ENCODE measurements around the gene HS6ST1.

The HS6ST1 gene

DNA sequence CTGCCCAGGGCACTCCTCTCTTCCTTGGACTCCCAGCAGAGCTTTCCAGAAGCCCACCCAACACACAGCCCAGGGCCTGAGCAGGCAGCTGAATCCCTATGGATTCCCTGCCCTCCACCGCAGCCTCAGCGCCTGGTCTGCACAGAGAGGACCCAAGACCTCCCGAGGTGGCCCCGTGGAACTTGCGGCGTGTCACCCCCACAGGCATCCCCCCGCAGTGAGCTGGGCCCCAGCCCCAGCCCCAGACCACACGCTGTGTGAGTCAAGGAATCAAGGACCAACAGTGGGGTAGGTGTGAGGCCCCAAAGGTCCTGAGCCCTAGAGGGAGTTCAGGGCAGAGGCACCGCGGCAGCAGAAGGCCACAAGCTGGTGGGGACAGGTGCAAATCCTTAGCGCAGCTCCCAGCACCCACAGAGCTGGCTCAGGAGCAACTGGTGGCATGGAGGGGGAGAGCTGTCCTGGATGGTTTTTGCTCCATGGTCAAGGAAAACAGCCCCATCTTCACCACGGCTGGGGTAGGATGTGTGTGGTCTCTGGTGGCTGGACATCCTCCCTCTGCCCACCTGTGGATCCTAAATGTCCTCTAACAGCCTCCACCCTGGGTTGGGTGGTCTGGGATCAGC is 8.5 kb downstream of the HS6ST1 start:
- DNase-seq (ENCODE audit: low spot score) = no peak

DNA sequence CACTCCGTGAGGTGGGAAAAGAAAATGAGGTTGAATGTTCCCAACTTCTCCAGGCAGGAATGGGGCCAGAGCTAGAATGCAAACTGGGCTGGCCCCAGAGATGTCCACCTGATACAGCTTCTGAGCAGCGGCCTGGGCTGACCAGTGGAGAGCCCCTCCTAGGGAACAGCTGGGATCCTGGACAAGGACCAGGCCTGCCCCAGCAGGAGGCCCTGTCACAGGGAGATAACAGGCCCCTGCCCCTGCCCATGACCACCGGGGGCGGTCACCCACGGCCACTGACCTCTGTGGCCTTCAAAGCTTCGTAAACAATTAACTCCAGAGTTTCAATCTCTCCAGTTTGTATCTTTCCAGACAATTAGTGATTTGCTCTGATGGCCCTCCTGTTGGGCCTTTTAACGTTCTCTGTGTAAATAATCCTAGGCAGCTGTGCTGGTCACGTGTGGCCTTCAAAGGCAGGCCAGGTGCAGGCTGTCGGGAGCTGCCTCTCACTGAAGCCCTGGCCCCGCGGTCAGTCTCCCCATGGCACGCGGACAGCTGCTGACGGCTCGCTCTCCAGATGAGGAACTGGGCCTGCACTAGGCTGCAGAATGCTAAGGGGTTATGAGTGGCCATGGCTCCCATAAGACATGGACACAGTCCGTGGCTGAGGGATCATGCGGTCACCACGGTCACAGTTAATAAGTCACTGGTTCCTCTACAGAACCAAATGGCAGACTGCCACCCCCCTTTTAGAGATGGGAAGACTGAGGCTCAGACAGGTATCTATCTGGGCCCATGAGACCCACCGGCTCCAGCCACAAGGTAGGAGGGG is 9.2 kb downstream of the HS6ST1 start:
- DNase-seq (ENCODE audit: low spot score) = no peak

DNA sequence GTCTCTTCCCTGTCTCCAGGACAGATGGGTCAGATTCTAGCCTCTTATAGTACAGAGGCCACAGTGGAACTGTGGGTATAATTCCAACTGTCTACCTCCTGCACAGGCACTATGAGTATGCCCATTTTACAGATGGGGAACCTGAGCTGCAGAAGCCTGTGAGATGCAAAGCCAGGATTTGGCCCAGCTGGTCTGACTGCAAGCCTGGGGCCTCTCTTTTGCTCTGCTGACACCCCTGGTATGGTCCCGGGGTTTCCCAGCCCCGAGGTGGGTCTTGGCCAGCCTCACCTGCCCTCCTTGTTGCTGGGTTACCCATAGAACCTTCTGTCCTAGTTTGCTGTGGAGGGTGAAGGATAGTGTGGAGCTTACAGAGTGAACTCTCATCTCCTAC is 9.8 kb downstream of the HS6ST1 start:
- DNase-seq (ENCODE audit: low spot score) = no peak

DNA sequence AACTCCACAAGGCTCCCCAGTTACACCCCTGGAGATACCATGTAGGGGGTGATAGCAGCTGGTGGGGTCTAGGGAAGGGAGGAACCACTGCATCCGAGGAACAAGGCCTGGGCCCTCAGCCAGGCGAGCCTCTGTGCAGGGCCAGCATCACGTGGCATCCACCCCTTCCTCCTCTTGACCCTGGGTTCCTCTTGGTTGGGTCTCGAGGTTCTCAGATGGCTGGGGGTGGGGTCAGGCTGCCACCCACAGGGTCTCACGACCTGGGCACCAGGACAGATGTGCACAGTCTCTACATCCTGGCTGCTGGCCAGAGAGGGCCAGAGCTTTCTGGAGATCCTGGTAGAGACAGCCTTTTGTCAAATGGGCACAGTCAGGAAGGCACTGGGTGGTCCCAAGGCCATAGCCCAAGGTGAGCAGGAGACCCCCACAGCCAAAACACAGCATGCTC is 10.4 kb downstream of the HS6ST1 start:
- no peak for DNase-seq (ENCODE audit: low spot score)

DNA sequence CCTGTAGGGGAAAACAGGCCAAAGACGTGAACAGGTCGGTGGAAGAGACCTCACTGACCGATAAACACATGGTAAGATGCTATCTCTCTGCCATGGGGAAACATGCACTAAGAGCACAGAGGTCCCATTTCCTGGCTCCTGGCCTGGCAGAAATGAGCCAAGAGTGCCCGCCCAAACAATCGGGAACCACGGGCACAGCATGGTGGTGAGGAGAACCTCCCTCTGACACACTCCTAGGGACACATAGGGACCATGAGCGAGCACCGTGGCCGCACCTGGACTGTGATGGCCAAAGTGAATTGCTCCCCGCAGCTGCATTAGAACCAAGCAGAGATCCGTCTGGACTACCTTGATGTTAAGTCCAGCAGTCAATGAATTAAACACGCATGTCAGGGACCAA is 11.1 kb downstream of the HS6ST1 start:
- DNase-seq (ENCODE audit: low spot score) = no peak

DNA sequence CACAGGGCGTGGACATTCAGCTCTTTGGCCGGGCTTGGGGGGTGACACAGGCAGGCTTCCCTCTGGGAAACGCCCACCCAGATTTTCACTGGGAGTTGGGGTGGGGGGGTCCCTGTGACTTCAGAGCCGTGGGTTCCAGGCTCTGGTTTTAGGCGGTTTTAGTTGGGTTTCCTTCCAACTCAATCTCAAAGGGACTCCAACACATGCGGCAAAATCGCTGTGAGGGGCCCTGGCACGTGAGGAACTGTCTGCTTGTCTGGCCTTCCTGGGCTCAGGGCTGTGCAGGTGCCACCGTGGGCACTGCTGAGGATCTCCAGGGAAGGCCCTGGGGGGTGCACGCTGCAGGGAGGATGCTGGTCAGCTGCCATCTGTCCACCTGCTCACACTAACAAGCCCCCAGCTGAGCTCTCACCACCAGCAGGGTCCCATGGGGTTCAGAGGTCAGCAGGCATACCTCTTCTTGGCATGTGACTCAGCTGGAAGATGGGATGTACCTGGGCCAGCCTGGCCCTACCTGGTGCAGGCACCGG is 11.7 kb downstream of the HS6ST1 start:
- DNase-seq (ENCODE audit: low spot score) = no peak

DNA sequence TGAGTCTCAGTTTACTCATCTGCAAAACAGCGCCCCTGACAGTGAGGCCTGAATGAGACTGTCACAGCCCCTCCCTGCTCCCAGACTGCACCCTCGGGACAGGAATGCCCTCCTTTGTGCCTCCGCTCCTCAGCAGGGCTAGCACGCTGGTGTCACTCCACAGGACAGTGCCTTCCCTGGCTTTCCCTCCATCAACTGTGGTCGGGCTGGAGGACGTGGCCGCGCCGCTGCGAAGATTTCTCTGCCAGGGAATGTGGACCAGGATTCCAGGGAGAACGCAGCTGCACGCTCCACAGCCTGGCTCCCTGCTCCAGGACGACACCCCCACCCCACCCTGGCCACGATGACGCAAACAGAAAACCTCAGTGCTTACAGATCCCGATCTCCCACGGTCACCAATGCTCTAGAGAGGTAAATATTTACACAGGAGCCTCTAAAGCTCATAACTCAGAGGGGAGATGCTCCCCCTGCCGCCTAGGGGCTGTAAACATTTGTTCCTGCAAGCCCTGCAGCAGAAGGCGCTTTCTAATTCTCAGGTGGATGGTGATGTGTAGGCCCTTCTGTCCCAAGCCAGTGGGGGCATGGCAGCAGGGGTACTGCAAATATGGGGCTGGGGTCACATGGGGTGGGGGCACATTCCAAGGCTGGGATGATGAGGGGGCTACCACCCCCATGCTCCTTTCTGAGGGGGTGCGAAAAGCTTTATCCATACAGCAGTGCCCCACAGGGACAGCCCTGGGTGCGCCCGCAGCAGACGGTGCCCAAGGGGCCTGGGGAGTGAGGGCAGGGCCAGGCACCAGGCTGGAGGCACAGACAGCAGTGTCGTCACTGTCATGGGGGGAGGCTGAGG is 12.4 kb downstream of the HS6ST1 start:
- no peak for DNase-seq (ENCODE audit: low spot score)

DNA sequence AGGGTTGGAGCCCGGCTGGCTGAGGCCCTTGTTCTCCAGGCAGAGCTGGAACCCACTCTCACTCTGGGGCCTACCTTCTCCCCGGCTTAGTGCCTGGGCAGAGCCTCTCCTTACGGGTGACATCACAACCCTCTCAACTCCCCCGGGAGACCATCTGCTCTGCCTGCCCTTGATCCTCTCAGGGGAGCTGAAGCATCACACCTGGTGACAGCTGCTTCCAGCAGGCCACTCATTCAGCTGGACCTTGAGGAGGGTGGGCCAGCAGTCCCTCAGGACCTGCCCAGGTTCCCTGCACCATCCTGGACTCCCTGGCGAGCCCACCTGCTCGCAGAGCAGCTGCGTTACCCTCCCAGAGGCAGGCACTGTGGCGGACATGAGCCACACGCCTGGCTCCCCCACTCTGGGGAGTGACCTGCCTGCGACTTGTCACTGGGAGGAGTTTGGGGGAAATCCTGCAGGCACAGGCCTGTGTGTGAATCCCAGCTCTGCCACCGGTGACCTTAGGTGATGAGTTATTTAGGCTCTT is 13.1 kb downstream of the HS6ST1 start:
- no peak for DNase-seq (ENCODE audit: low spot score)

DNA sequence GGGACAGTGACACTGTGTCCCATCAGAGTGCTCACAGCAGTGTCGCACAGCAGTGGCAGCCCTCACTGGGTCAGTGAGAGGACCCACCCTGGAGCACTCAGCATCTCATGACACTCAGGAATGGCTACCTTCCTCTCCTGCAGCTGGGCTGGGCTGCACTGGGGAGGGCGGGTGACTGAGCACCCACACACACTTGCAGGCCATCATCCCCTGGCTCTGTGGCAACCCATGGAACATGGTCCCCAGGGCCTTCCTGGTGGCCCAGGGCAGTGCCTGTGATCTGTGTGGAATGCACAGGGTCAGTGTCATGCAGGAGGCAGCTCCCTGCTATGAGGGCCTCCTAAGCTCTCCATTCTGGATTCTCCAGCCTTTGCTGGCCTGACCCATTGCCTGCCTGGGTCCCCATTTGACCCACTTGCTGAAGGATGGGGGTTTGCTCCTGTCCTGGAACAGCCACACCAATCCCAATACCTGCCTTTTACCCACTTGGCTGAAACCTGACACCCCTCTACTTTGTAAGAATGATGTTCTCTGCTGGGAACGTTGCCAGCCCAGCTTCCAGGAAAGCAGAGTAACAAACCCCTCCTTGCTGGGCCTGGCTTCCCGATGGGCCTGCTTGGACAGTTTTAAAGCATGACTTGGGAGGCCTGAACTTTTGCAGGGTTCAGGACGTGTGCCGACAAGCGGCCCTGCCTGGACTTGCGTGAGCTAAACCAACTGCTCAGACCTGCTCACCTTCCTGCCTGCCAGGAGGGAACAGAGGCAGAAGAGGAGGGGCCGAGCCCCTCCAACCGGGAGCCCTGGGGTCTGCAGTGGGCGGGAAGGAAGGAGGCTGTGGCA is 13.7 kb downstream of the HS6ST1 start:
- DNase-seq (ENCODE audit: low spot score) = no peak

DNA sequence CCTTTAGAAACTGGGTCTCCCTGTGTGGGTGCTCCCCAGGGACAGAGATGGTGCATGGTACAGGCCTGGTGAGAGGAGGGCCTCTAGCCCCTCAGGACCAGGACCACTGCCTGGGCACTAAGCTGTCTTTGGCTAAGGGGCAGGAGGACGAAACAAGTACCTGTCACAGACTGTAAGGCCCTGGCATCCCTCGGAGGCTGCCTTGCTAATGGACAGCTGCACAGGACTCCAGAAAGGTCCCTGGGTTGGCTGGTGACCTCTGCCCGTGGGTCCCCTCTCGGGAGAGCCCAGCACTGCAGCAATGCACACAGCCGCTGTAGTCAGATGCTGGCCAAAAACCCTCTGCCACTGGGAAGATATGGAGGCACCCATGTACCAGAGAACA is 14.3 kb downstream of the HS6ST1 start:
- DNase-seq (ENCODE audit: low spot score) = no peak

DNA sequence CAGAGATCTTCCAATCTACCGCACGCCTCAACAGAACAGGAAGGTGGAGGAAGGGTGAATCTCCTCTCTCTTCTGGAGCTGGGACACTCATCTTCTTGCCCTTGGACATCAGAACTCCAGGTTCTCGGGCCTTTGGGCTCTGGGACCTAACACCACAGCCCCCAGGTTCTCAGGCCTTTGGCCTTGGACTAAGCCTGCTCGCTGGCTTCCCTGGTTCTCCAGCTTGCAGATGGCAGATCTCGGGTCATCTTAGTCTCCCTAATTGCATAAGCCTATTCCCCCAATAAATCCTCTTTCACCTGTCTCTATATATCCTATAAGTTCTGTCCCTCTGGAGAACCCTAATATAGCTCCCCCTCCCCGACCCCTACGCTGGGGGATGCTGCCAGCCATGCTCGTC is 14.8 kb downstream of the HS6ST1 start:
- DNase-seq (ENCODE audit: low spot score) = no peak

DNA sequence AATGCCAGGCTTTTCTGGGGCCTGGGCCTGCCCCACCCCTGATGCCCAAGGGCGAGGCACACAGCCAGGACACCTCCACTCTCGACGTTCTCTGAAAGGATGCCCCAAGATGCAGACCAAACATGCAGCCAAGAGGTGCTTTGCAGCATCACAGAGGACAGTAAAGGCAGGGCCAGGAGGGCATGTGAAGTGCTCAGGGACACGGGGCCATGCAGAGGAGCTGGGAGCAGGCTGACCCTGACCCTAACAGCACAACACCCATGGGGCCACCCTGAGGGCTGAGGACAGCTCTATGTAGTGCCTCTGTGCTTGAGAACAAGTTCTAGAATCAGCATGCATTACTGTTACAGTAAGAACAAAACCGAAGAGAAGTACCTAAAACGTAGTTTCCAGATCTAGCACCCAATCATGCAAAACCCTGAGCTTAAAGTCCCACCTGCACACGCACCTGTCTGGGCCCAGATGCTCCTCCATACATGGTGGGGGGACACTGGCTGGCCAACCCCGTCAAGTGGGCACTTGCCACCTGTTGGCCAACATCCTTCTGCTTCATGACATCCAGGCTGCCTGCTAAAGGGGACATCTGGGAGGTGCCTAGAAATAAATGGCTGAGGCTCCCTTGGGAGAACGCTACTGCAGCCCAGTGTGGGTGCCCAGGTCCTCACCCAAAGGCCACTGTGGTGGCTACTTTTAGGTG is 15.4 kb downstream of the HS6ST1 start:
- no peak for DNase-seq (ENCODE audit: low spot score)

DNA sequence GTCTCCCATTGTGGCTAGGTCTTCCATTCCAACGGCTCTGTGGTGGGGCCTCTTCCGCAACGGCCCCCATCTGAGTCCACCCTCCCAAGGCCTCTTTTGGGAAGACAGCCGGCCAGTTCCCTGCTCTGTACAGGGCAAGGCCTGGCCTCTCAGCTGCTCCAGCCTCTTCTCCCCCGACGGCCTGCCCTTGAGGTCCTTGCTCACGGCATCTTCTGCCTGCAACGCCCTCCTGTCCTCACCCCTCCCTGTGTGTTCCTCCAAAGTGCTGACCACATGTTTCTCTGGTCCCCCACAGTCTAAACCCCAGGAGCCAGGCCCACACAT is 16.0 kb downstream of the HS6ST1 start:
- DNase-seq (ENCODE audit: low spot score) = no peak

DNA sequence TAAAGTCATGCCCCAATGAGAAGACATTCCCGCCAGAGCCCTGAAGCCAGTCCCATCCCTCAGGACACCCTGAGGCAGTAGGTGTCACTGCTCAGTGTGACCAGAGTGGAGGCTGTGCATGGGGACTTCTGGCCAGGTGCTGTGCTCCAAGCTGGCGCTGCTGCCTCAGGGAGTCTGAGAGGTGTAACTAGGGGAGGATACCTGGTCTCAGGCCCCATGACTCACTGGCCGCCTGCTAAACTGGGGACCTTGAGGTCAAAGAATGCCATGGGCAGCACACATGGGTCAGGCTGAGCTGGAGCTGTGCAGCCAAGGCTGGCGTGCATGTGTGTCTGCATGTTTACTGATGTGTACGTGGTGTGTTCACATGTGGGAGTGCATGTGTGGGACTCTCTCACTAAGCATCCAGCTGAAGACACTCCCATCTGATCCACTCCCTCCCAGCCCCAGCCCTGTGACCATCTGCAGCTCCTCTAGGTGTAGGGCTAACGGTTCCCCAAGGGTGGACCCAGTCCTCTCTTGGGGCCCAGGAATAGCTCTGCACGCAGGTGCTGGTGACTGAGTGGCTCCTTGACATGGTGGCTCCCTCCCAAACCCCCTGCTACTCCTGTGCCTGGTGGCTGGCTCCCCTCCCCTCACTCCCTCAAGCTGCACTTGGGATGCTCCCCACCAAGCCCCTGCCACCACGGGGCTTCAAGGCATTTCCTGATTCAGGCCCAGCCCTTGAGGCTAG is 16.5 kb downstream of the HS6ST1 start:
- no peak for DNase-seq (ENCODE audit: low spot score)

DNA sequence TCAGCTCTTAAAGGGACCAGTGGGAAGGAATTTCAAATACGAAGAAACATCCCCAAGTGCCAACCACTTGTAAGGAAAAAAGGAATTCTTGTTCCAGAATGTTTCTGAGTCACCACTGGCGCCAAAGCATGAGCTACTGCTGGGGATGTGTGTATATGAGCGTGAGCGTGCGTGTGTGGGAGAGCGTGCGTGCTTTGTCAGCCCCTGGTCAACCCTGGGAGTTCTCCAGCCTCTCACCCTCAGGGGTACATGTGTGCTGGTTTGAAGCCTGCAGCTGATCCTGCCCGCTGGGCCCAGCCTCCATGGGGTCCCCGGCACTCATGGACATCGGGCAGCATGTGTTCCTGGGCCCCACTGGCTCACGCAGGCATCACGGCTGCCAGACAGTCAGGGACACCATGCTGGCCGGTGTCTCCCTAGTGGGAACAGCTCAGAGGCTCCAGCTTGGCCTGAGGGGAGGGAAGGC is 17.1 kb downstream of the HS6ST1 start:
- DNase-seq (ENCODE audit: low spot score) = no peak

DNA sequence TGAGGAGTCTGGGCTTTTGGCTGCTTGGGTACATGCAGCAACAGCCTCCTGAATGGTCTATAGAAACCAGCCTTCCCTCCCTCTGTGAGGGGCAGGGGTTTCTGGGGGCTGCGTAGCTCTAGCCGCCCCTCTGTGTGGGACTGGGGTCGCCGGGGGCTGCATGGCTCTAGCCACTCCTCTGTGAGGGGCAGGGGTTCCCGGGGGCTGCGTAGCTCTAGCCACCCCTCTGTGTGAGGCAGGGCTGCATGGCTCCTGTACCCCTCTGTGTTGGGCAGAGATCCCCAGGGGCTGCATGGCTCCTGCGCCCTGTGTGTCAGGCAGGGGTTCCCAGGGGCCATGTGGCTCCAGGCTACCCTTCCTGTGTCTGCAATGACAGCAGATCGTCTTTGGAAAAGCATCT is 17.6 kb downstream of the HS6ST1 start:
- no peak for DNase-seq (ENCODE audit: low spot score)

DNA sequence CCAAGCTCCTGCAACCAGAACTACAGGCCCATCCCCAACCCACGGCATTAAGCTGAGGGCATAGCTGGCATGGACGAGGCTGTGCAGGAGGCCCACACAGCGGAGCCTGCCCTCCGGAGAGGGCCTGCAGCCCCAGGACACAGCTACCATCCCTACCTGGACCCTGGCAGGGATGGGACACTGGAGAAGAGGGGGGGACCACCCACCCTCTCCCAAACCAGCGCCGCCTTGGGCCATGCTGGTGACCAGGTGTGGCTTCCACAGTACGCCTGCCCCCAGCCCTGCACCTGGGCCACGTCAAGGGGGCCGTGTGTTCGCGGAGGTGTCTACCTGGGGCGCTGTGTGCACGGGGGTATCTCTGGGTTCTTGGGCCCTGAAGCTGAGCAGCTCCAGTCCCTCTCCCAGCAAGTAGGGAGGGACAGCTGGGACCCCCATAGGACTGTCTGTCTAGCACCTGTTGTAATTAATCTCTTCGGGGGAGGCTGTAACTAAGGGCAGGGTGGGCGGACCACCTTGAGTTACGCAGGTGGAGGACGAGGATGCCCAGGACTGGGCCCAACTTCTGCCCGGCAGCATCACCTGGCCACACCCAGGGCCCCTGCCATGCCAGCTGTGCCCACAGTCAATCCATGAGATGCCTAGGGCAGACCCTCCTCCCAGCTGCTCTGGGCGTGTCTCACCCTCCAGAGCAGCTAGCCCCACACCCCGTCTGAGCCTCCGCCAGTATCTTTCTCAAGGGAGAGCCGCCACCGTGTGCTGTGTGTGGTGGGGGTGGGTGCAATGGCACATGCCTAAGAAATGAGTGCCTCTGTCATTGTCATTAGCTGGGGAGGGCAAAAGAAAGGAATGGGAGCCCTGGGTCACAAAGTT is 18.3 kb downstream of the HS6ST1 start:
- DNase-seq (ENCODE audit: low spot score) = no peak

DNA sequence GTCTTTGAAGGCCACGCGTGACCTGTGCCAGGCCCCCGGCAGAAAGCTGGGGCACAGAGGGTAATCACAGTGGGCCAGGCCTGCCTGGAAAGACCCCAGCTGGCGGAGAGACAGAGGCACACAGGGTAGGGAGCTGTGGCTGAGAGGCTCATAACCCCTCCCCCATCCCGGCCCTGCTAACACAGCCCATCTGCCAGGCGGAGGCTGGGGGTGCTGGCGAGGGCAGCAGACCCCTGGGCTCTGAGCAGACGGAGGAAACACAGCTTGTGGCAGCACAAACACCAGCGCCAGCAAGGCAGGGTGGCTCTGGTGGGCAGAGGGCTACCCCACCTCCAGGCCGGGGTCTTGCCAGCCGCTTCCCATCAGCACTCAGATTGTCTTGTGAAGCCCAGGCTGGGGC is 19.0 kb downstream of the HS6ST1 start:
- no peak for DNase-seq (ENCODE audit: low spot score)

DNA sequence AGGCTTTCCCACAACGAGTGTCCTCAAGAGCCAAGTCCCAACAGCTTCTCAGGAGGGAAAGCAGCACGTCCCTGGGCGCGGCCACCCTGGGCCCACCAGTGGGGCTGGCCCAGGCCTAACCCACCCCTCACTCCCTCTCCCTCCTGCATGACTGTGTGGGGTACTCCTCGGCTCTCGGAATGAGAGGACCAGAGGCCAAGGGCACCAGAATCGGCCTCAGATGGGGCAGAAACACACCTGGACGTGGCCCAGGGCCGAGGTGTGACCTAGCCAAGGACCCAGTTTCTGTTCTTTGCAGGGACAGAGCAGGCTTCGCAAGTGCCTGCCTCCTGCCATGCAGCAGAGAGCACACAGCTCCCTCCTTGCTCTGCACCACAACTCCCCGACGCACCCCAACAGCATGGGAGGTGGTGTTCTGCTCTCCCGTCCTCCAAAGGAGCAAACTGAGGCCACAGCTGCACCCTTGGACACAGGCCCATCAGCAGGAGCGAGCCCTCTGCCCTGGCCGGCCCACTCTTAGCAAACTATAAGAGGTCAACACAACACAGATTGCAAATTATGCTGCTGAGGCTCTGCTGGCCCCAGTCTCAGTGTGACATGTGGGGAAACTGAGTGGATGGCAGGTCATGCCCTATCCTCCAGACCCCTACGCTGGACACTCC is 19.7 kb downstream of the HS6ST1 start:
- DNase-seq (ENCODE audit: low spot score) = no peak
